H9 (cell line): Measurements from ENCODE around the gene OMP. TPM values are rescaled to one million over a fixed set of nuclear protein-coding genes. Genes with fewer than 3 reads are reported as not detected.

Experiments used
- DNase-seq: peaks from one replicate; pipeline ENCODE4 v3.0.0-alpha.2; 2017
- H2AFZ ChIP-seq: one replicate; pipeline ENCODE4 v1.6.1; 2013; ENCODE audit warnings: mild to moderate bottlenecking, low read length, control low read depth, moderate library complexity
- H2AK5ac ChIP-seq: 2 replicates; pipeline ENCODE4 v1.6.1; 2013; ENCODE audit warnings: low read length, control low read depth, mixed read lengths; ENCODE audit not compliant: insufficient read length
- H2BK120ac ChIP-seq: one replicate; pipeline ENCODE4 v1.6.1; 2013; ENCODE audit warnings: low read depth, mild to moderate bottlenecking, low read length, control low read depth, inconsistent platforms; ENCODE audit not compliant: poor library complexity, severe bottlenecking
- H2BK12ac ChIP-seq: 2 replicates; pipeline ENCODE4 v1.6.1; 2013; ENCODE audit warnings: low read length, control low read depth, mixed read lengths, low read depth; ENCODE audit not compliant: insufficient read length
- H2BK15ac ChIP-seq: 2 replicates; pipeline ENCODE4 v1.6.1; 2013; ENCODE audit warnings: low read depth, low read length, control low read depth
- H2BK20ac ChIP-seq: one replicate; pipeline ENCODE4 v1.6.1; 2013; ENCODE audit warnings: low read depth, mild to moderate bottlenecking, low read length, control low read depth, inconsistent platforms; ENCODE audit not compliant: poor library complexity, severe bottlenecking
- H2BK5ac ChIP-seq: 2 replicates; pipeline ENCODE4 v1.6.1; 2013; ENCODE audit warnings: low read length, control low read depth, mixed read lengths; ENCODE audit not compliant: insufficient read length
- H3K14ac ChIP-seq: 2 replicates; pipeline ENCODE4 v1.6.1; 2013; ENCODE audit warnings: low read length, control low read depth; ENCODE audit not compliant: insufficient read depth
- H3K18ac ChIP-seq: 2 replicates; pipeline ENCODE4 v1.6.1; 2013; ENCODE audit warnings: low read depth, mild to moderate bottlenecking, mixed read lengths, low read length, control low read depth; ENCODE audit not compliant: insufficient read length
- H3K23ac ChIP-seq: 2 replicates; pipeline ENCODE4 v1.6.1; 2013; ENCODE audit warnings: low read length, control low read depth, mixed read lengths, low read depth; ENCODE audit not compliant: insufficient read length
- H3K23me2 ChIP-seq: 2 replicates; pipeline ENCODE4 v1.6.1; 2013; ENCODE audit warnings: low read depth, mild to moderate bottlenecking, mixed read lengths, low read length, control low read depth; ENCODE audit not compliant: insufficient read length, poor library complexity, severe bottlenecking
- H3K27ac ChIP-seq: 2 replicates; pipeline ENCODE4 v1.5.1; 2013; ENCODE audit warnings: low read length, control low read depth, mixed read lengths, low read depth; ENCODE audit not compliant: insufficient read length
- H3K27me3 ChIP-seq: 2 replicates; pipeline ENCODE4 v1.6.1; 2013; ENCODE audit warnings: low read length, control low read depth, inconsistent platforms; ENCODE audit not compliant: insufficient read depth
- H3K4ac ChIP-seq: 2 replicates; pipeline ENCODE4 v1.6.1; 2013; ENCODE audit warnings: low read depth, mild to moderate bottlenecking, control low read depth, inconsistent platforms, low read length, moderate library complexity
- H3K4me1 ChIP-seq: 2 replicates; pipeline ENCODE4 v1.6.1; 2013; ENCODE audit warnings: low read length, control low read depth, inconsistent platforms; ENCODE audit not compliant: insufficient read depth
- H3K4me2 ChIP-seq: 2 replicates; pipeline ENCODE4 v1.6.1; 2013; ENCODE audit warnings: low read length, control low read depth, mixed read lengths; ENCODE audit not compliant: insufficient read length, insufficient read depth
- H3K56ac ChIP-seq: 2 replicates; pipeline ENCODE4 v1.6.1; 2013; ENCODE audit warnings: low read depth, mild to moderate bottlenecking, mixed read lengths, low read length, control low read depth; ENCODE audit not compliant: insufficient read length
- H3K79me1 ChIP-seq: 2 replicates; pipeline ENCODE4 v1.6.1; 2013; ENCODE audit warnings: low read depth, mild to moderate bottlenecking, moderate library complexity, low read length, control low read depth, inconsistent platforms; ENCODE audit not compliant: insufficient read depth, poor library complexity, severe bottlenecking
- H3K79me2 ChIP-seq: 2 replicates; pipeline ENCODE4 v1.6.1; 2013; ENCODE audit warnings: low read length, control low read depth, inconsistent platforms; ENCODE audit not compliant: insufficient read depth
- H3K9ac ChIP-seq: 2 replicates; pipeline ENCODE4 v1.6.1; 2013; ENCODE audit warnings: low read length, control low read depth, mixed read lengths; ENCODE audit not compliant: insufficient read length; ENCODE audit errors: extremely low read depth
- H3K9me3 ChIP-seq: one replicate; pipeline ENCODE4 v1.6.1; 2013; ENCODE audit warnings: low read depth, low read length, inconsistent platforms; ENCODE audit not compliant: control insufficient read depth
- H3T11ph ChIP-seq: one replicate; pipeline ENCODE4 v1.6.1; 2013; ENCODE audit warnings: mild to moderate bottlenecking, low read length, control low read depth, inconsistent platforms
- H4K20me1 ChIP-seq: one replicate; pipeline ENCODE4 v1.6.1; 2013; ENCODE audit not compliant: control insufficient read depth, insufficient read length, insufficient read depth
- H4K5ac ChIP-seq: 2 replicates; pipeline ENCODE4 v1.6.1; 2013; ENCODE audit warnings: low read depth, mild to moderate bottlenecking, mixed read lengths, low read length, control low read depth; ENCODE audit not compliant: insufficient read length
- H4K8ac ChIP-seq: replicated peaks from 2 replicates; pipeline ENCODE4 v1.6.1; 2013; ENCODE audit warnings: low read length, control low read depth, mixed read lengths, low read depth; ENCODE audit not compliant: insufficient read length
- H4K91ac ChIP-seq: 2 replicates; pipeline ENCODE4 v1.6.1; 2013; ENCODE audit warnings: low read depth, mild to moderate bottlenecking, moderate library complexity, mixed read lengths, low read length, control low read depth; ENCODE audit not compliant: insufficient read length
- H3K27ac Mint-ChIP-seq, 3 experiments: 2 replicates in 2 of 3; 3 replicates in 1 of 3; pipeline ENCODE4 v1.8.0; 2020 to 2021; ENCODE audit warnings: mixed read lengths in 3 of 3, mild to moderate bottlenecking in 1 of 3, moderate library complexity in 1 of 3
- H3K27me3 Mint-ChIP-seq: 2 replicates; pipeline ENCODE4 v1.8.0; 2021; ENCODE audit warnings: low read depth, mild to moderate bottlenecking, moderate library complexity, mixed read lengths
- H3K36me3 Mint-ChIP-seq, 3 experiments: 2 replicates in 2 of 3; 3 replicates in 1 of 3; pipeline ENCODE4 v1.8.0; 2020 to 2021; ENCODE audit warnings: low read depth in 3 of 3, mixed read lengths in 3 of 3; ENCODE audit not compliant: insufficient read depth in 1 of 3
- H3K4me1 Mint-ChIP-seq, 2 experiments: 2 replicates each; pipeline ENCODE4 v1.8.0; 2020; ENCODE audit warnings: mixed read lengths in 2 of 2
- H3K4me3 Mint-ChIP-seq, 2 experiments: 2 replicates in 1 of 2; 3 replicates in 1 of 2; pipeline ENCODE4 v1.8.0; 2020 to 2021; ENCODE audit warnings: mild to moderate bottlenecking in 2 of 2, mixed read lengths in 2 of 2, moderate library complexity in 1 of 2
- H3K9me3 Mint-ChIP-seq, 2 experiments: 2 replicates in 1 of 2; 3 replicates in 1 of 2; pipeline ENCODE4 v1.8.0; 2020; ENCODE audit warnings: mild to moderate bottlenecking in 2 of 2, mixed read lengths in 2 of 2, moderate library complexity in 1 of 2
- CTCF ChIP-seq: fragments of 200-600 bp; sonication (generic); conservative IDR thresholded peaks from 3 replicates; pipeline ENCODE4 v1.8.0; 2021; ENCODE audit warnings: antibody characterized with exemption, mild to moderate bottlenecking
- WGBS: extraction: QIAGEN DNeasy Blood & Tissue Kit; methylation state at CpG from one replicate; pipeline ENCODE4 v1.1.7; 2013; ENCODE audit warnings: missing lambda C conversion rate, low lambda C conversion rate, mixed read lengths; ENCODE audit not compliant: insufficient read length; ENCODE audit errors: extremely low coverage; 5-methylcytosine and 5-hydroxymethylcytosine counted together
- total RNA-seq: library from RNA; stranded (reverse); gene quantifications from 2 replicates; pipeline ENCODE4 v1.2.1, GENCODE V29; 2021

The OMP gene
- total RNA-seq, 1 experiment from 2014 or later = not detected

- no peak overlapping the region for H3K4me2 ChIP-seq
- no peaks in the 10 kb centered on the region for H3K79me2 ChIP-seq
- no peaks in the 10 kb centered on the region for H3K27me3 ChIP-seq
- no peaks in the 10 kb centered on the region for H3K4me1 ChIP-seq
- no peak for DNase-seq
- H4K5ac ChIP-seq = no peak overlapping the region
- Mint-ChIP-seq H3K9me3 (no peaks in the 10 kb centered on the region), H3K4me3 (no peak overlapping the region), H3K4me1 (peaks cover 24 to 27% of the 10 kb centered on the region in 2 experiments), H3K27ac (no peak overlapping the region; a peak in 1 of 7 replicates), H3K36me3 (no peaks in the 10 kb centered on the region), H3K27me3 (peaks cover 5% of the 10 kb centered on the region; the same call in 1 of the 2 replicates)
- no peak overlapping the region for H2BK120ac ChIP-seq
- peaks cover 8% of the 10 kb centered on the region for H3K23me2 ChIP-seq
- no peak overlapping the region for H3K23ac ChIP-seq
- H2BK20ac ChIP-seq = no peak overlapping the region
- H2BK12ac ChIP-seq = no peak overlapping the region
- no peak overlapping the region for H2AK5ac ChIP-seq
- no peak overlapping the region for H3K14ac ChIP-seq
- H3K4ac ChIP-seq = no peak overlapping the region
- H3K79me1 ChIP-seq = no peaks in the 10 kb centered on the region
- no peak overlapping the region for H3K18ac ChIP-seq
- H2AFZ ChIP-seq = no peak overlapping the region
- no peak overlapping the region for H3K27ac ChIP-seq
- H3K9ac ChIP-seq = no peak overlapping the region
- H4K91ac ChIP-seq = no peak overlapping the region
- no peaks in the 10 kb centered on the region for H4K20me1 ChIP-seq
- no peak overlapping the region for H2BK5ac ChIP-seq
- no CpG with 5 or more reads among the region's 9 CpGs for WGBS
- no peak overlapping the region for H3T11ph ChIP-seq
- TF ChIP-seq CTCF = no peak
- no peak overlapping the region for H4K8ac ChIP-seq
- no peak overlapping the region for H2BK15ac ChIP-seq
- no peak overlapping the region for H3K56ac ChIP-seq
- no peaks in the 10 kb centered on the region for H3K9me3 ChIP-seq
These were observed 28.3 kb downstream of the OMP start for GRCh38 chr11:77130763-77131513.
